GM19240 (cell line): Measurements from ENCODE around the gene GLB1L3.

Experiments
- DNase-seq: peaks from one replicate; pipeline ENCODE4 v3.0.0; 2011; ENCODE audit warnings: low spot score; ENCODE audit not compliant: insufficient read length

Gene GLB1L3, protein sequence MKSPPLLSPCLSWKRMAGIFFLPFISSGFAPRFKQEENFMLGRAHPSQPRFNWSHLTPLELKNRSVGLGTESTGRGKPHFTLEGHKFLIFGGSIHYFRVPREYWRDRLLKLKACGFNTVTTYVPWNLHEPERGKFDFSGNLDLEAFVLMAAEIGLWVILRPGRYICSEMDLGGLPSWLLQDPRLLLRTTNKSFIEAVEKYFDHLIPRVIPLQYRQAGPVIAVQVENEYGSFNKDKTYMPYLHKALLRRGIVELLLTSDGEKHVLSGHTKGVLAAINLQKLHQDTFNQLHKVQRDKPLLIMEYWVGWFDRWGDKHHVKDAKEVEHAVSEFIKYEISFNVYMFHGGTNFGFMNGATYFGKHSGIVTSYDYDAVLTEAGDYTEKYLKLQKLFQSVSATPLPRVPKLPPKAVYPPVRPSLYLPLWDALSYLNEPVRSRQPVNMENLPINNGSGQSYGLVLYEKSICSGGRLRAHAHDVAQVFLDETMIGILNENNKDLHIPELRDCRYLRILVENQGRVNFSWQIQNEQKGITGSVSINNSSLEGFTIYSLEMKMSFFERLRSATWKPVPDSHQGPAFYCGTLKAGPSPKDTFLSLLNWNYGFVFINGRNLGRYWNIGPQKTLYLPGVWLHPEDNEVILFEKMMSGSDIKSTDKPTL

DNA sequence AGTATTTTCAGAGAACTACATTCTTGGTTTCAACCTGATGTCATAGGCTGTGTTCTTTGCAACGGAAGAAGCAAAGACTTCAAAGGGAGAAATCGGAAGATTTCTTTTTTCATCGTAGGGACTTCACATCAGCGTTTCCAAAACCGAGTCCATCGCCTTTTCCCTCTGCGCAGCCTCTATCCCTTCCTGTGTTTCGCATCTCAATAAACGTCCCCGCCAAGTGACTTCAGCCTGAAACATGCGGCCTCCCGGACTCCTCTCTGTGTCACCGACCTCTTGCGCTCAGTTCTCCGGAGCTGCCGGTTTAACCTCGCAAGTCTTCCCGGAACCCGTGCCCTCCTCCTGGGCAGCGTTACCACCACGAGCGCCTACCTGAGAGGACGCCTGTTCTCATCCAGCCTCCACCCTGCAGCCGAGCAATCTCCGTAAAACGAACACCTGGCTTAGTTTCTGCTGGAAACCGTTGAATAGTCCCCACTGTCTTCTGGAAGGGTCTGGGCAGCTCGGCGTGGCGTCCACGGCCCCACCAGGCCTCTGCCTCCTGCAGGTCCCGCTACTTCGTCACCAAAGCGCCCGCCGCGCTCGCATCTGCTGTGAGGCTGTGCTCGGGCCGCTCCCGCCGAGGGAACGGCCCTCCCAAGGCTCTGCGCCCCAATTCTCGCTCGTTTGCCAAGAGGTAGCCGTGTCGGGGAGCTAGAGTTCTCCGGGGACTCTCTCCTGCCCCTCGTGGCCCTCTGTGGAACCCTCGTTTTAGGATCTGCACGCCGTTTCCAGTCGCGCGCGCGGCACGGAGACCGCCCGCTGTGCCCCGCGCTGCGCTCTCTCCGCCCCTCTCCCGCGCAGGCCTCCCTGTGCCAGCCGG, at the start of gene GLB1L3:
GLB1L3 (plus strand) TSS at position 846 of the 862 bp plus-strand sequence. CDS start 362 bp downstream, outside the sequence.
- DNase-seq, result no peak

DNA sequence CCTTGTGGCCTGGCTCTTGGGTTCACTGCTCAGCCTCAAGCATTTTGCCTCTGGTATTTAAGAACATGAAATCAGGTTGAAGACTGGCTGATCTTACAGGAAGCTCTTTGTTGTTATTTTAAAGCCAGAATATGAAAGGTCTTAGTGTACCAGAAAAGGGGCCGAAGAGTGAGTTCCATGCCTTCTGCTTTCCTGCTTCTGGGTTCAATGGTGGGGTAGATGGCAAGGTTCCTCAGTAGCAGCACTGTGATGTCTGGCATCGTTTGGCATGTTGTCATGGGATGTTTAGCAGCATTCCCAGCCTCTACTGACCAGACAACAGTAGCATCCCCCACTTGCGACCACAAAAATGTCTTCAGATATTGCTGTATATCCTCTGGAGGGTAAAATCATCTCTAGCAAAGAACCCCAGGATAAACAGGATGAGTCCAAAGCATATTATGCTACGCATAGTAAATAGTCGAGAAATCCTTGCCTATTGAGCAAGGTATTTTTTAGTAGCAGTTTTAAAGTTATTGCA, 49.3 kb upstream of the GLB1L3 start:
- DNase-seq, result no peak

DNA sequence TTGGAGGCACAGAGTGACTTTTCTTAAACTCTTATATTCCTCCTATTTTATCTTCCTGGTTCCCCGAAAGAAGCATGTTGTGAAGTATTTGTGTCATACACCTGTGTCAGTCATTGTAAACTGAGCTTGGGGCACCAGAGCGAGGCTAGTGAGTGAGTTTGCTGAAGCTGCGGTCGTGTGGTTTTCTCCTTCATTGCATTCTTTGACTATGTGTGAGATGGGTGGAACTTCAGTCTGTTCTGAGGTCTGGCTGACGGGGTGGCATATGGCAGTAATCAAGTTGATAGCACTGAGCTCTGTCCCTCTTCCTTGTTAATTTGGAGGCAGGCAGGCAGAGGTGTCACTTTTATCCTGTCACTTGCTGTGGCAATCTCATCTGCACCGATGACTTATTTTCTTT, 47.6 kb upstream of the GLB1L3 start:
- peak; percentile 48 for DNase-seq

DNA sequence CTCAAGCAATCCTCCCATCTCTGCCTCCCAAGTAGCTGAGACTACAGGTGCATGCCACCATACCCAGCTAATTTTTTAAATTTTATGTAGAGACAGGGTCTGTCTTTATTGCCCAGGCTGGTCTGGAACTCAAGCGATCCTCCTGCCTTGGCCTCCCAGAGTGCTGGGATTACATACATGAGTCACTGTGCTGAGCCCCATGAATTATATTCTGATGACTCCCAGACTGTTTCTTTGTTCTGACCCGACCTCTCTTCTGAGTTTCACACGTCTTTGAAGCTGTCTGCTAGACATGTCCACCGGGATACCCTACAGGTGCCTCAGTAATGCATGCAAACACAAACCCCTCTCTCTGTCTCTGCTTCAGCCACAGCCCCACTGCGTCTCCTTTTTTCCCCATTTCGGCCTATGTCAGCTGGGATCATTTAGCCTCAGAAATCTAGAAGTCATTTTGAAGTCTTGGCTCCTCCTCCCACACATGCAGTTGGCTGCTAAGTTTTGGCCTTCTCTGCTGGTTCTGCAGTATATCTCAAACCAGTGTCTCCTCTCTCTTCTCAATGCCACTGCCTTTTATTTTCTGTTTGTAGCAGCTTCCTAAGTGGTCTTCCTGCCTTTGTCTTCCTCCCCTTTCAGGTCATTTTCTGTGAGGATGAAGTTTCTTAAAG, 46.9 kb upstream of the GLB1L3 start:
- no peak for DNase-seq

DNA sequence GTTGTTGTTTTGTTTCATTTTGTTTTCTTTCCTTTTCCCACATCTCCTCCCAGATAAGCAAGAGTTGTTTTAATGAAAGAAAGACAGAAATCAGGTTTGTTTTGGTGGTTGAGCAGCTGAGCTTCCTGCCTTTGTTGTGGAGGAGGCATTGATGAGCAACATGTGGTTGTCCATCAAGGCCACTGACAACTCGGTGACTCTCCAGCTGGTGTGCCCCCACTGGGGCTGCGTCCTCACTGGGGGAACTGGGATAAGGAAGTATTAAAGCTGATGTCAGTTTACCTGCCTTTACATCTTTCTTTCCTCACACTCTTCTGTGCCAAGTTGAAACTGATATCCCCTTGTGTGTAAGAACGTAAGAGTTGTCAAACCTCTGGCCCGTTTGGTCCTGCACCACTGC, 45.8 kb upstream of the GLB1L3 start:
- DNase-seq, result no peak

DNA sequence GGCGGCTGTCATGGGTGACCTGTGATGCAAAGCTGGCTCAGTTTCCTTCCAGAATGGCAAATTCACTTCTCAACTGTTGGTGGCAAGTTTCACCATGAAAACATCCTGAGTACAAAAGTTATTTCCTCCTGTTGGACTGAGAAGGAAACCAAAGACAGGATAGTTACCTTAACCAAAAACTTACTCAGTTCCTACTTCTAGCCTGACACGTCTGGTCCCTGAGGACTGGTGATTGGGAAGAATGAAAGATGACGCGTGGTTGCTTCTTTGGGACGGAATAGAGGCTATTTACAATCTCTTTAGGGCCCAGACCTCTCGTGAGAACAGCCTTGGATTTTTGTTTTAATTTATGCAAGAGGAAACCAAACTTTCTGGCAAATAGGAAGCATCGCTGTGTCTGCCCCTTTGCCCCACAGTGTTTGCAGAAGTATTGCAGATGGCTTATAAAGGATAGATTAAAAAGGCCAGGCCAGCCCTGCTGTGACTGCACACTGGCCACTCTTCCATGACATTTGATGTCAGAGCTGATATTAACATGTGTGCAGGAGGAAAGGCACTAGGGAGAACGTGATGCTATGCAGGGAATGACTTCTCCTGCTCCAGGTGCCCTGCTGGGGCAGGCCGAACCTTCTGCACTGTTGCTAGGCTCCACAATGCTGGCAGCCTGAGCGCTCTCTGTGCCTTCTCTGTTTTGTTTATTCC, 44.1 kb upstream of the GLB1L3 start:
- DNase-seq, result no peak

DNA sequence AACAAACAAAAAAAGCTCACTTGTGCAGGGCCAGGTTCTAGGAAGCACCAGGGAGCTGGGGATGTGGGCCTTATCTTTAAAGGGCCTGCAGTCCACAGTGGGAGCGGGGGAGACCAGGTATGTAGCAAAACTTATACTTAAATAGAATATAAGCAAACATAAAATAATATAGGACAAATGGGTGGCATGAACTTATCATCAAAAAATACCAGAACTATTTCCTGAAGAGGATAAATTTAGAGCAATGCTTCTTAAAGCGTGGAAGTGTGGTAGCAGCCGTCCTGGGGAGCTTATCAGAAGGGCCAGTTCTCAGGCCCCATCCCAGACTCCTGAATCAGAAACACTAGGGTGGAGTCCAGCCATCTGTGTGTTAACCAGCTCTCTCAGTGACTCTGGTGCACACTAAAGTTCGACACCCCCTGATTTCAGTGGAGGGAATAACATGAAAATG, 42.4 kb upstream of the GLB1L3 start:
- no peak for DNase-seq

DNA sequence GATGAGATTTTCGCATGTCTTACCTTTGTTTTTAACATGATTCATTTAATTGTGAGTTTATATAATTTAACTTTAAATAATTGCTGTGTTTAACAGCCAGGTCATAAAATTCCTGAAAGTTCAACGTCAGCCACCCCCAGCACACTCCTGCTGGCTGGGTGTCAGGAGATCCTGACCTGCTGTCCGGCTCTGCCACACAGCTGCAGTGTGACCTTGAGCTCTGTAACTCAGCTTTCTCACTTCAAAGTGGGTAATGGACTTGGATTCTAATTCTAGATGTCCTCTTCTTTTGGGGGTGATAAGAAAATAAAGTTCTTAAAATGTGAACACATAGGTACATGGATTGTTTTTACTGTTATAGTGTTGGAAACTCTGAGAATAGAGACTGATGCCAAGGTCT, 40.8 kb upstream of the GLB1L3 start:
- no peak for DNase-seq

DNA sequence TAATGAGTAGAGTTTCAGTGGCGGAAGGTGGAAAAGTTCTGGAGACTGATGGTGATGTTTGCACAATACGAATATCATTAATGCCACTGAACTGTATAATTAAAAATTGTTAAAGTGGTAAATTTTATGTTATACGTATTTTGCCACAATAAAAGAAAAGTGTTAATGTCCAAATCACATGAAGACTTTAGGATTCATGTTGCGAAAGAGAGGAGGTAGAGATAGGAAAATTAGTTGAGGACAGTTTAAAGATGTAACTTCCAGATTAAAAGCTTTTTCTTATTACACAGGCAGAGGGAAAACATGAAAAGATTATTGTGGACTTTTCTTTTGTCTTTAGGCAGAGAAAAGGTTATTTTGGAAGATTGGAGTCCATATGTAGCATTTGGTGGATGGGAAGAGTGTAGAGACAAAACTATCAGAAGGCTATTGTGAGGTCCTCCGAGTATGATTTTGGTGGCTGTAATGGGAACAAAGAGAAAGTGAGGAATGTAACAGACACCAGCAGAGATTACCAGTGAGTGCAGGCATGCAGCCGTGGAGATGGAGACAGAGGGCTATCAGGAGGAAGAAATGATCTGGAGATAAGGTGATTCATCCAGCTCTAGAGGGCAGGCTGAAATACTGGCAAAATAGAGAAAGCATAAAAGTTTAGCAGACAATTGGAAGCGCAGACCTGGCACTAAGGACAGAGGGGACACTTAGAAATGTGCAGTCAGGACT, 39.2 kb upstream of the GLB1L3 start:
- DNase-seq, result no peak

DNA sequence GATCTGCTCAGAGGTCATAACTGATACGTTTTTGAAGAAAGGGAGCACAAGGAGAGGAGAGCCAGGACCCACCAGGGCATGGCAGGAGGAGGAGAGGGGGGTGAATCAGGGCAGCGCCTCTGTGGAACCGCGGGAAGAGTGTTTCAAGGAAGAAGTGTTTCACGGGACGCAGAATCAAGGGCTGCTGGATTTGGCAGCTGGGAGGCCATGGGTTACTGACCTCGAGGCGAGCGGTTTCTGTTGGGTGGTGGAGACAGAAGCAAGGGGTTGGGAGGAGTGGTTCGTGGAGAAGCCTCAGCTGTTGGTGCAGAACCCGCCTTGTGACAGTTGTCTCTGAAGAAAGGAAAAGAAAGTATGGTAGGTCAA, 38.6 kb upstream of the GLB1L3 start:
- DNase-seq, result no peak

DNA sequence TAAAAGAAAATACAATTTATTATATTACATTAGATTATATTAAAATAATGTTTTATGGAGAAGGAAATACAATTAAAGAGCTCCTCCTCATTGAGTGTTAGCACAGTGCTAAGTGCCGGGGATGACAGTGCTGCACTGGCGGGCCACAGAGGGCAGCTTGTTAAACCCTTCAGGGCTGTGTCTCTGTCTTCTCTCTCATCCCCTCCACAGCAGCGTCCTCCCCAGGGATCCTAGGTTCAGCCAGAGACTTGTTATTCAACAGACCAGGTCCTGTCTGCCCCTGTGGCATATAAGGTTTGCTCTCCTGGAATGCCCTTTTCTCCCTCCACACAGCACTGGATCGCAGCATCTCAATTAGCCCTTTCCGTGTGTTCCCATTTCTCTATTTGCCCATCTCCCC, 37.2 kb upstream of the GLB1L3 start:
- DNase-seq, result no peak

DNA sequence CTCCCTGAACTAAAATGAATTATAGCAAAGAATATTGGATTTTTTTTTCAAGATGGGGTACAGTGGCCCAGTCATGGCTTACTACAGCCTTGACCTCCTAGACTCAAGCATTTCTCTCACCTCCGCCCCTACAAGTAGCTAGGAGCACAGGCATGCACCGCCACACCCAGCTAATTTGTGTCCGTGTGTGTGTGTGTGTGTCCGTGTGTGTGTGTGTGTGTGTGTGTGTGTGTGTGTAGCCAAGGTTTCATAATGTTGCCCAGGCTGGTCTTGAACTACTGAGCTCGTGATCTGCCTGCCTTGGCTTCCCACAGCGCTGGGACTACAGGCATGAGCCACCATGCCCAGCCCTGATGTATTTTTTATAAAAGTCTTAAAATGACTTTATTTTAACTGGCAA, 35.6 kb upstream of the GLB1L3 start:
- DNase-seq, result no peak

DNA sequence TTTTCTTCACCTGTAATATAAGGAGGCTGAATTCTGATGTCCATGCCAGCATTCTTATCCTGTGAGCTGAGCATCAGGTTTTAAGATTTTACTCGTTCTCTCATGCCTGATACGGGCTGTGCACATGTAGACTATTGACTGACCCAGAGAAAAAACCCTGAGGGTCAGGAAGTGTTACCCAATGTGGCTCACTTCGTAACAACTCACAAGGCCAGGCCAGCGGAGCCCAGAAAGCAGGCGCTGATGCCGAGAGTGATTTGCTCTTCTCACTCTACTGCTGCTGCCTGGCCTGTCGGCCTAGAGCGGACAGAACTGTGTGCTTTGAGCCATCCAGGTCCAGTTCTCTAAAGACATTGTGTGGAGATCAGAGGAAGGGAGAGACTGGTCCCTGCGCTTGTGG, 33.8 kb upstream of the GLB1L3 start:
- no peak for DNase-seq

DNA sequence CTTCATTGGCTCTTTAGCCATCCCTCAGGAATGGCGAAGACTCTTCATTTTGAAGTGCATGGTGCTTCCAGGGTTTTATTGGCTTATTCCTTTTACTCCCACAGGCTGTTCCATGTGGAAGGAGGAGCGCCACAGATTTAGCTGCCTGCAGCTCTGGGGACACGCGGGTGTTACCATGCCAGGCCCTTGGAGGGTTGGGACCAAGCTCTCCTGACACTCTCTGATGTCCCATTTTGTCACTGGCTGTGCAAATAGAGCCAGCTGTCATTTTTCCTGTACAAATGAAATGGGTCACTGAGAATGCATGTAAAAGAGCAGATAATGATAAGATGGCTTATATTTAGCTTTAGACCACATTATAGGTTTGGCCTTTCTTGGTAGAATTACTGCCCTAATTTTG, 32.3 kb upstream of the GLB1L3 start:
- DNase-seq, result no peak

DNA sequence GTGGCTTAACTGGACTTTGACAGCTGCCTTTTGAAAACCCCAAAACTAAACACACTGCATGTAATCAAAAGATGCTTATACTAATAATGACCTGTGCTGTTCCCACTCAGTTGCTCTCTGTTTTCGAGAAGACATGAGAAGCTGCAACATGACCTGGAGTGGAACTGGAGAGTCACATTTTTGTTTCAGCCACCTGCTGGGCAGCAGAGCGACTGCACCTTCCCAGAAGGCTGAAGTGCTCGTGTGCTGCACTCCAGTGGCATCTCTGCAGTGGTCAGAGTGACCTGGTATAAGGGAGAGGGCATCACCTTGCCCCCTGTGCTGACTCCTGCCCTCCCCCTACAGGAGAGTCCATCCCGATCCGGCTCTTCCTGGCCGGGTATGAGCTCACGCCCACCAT, 31.6 kb upstream of the GLB1L3 start:
- DNase-seq, result no peak

DNA sequence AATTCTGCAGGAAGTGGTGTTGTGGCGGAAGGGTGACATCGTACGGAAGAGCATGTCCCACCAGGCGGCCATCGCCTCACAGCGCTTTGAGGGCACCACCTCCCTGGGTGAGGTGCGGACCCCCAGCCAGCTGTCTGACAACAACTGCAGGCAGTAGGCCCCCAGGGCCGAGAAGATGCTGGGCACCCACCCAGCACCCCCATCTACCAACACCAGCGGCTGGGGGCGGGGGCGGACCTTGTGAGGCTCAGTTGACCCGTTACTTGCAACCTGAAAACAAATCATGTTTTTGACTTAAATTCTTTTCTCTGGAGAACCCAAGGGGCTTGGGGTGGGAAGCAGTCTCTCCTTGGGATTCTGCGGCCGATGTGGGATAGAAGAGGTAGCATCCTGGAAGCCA, 30.7 kb upstream of the GLB1L3 start:
- no peak for DNase-seq

DNA sequence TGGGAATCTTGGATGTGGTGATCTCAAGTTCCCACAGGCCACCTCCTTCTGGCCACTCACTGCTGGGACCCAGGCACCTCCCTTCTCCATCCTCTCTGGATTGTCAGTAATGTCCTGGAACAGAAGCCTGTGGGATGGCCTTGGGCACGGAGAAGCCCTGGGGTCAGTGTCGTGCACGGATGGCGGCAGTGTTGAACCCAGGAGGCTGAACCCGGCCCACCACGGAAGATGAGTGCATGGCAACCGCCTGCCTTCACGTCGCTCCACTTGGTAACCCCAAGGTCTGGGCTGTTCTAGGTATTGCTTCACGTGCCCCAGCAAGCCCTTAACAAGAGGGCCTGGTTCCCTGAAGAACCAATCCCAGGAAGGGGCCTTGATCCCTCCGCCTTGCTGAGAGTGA, 30.1 kb upstream of the GLB1L3 start:
- no peak for DNase-seq

DNA sequence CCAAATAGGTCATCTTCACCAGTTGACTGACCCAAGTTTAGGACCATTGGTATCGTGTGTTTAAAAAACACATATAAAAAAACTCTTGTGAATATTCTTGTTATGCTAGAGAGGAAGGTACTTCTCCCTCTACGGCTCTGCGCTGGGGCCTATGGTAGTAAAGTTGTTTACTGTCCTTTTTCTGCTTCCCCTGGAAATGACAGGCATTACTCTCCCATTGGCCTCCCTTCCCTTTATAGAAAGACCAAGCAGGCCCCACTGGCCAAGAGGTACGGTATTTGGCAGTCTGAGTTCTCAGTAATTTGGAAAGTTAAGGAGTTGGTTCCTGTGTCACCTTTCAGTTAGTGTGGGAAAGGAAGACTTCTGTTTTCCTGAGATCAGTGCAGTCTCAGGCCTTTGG, 29.5 kb upstream of the GLB1L3 start:
- DNase-seq, result no peak

DNA sequence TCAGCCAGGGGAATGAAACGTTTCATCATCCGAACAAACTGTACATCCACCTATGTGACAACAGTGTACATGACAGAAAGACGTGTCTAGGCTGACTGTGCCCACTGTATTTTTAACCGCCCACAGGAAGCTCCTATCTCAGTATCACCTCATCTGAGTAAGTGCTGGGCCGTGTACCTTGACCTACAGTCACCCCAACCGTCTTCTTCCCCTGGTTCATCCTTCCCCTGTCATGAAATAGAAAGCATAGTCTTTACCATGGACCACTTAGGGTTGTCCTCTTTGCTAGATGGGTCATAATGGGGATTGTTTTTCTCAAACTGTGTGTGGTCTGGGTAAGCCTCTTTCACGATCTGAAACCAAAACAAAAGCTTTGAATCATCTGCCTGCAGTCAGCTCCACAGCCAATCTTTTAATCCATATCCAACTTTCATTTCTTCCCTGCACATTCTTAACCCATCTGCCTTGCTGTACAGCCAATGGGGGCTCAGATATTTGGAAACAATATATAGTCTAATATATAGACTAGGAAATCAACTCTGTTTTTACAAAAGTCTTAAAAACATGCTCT, 27.2 kb upstream of the GLB1L3 start:
- DNase-seq, result no peak

DNA sequence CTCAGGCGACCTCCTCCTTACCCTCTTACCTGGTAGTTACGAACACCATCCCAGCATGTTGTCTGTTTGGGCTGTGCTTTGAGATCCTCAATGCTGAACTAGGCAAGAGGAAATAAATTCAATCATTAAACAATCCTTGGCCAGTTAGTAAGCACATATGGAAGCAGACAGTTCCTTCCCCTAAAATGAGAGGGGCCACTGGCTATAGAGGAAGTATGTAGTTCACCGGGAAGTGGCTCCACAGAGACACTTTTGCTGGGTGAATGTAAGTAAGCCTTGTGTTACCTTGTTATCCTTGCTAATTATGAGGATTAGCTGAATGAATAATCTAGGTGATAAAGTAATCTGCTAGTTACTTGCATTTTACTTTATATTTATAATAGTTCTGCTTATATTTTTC, 25.9 kb upstream of the GLB1L3 start:
- DNase-seq, result no peak
